G401.6 (cell line): ENCODE data around the gene RAB1B.

Experiments
- FAIRE-seq: peaks from 2 replicates; lab custom pipeline; 2012; peaks lifted over from hg19 to GRCh38; lab: Jason Lieb, UNC

Gene RAB1B

GRCh38 chr11:66323684-66324083 is 55.2 kb downstream of the RAB1B start:
- FAIRE-seq, result no peak

- no peak for FAIRE-seq
Observed at GRCh38 chr11:66324664-66325063, 56.2 kb downstream of the RAB1B start.

DNA sequence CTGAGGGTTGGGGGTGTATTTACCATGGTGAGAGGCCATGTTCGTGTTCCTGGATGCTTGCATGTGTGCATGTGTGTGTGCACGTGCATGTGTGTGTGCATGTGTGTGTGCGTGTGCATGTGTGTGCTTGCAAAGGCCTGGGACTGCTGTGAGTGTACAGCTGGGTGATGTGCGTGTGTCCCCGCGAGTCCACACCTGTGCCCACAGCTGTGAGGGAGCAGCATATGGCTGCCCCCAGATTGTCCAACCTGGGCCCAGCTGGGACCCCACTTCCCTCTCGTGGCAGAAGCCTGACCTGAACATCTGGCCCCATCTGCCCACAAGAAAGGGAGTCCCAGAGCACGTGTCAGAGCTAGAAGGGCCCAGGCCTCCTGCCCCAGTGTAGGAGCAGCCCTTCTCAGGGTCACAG is 56.8 kb downstream of the RAB1B start:
- FAIRE-seq, result no peak

DNA sequence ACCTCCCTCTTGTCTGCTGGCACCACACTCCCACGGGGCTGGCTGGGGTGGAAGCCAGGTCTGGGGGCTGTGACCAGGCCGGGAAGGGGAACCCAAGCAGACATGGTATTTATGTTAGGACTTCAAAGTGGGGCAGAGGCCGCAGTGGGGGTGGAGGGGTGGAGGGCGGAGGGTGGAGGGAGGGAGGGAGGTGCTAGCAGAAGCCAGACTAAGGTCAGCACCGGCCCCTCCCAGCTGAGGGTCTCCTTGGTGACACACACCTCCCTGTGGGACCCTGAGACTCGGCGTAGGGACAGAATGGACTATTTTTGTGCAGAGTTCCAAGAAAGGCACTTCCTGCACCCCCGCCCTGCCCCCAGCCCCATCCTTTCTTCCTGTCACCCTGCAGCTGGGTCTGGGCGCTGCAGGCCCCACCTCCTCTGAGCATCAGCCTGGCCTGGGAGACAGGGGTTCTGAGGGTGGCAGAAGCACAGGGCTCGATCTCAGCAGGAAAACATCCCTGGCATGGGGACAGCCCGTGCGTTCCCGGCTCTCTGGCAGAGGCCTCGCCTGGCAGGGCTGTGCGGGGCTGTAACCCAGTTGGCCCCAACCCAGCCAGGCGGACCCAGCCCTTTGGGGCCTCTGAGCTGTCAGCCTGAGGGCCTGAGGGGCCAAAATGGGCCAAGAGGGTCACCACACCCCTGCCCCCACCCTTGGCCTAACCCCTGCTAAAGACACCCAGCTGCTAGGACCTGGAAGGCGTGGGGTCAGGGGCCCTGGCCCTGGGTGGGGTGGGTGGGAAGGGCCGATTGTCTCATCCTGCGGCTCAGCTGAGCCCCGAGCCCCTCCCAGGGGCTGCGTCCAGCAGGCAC is 58.0 kb downstream of the RAB1B start:
- FAIRE-seq, result no peak
